Measurements from ENCODE around the gene PFKP.
"Not testable (repeated sequence)": the region's sequence is repeated elsewhere in the genome, so short reads cannot be mapped to it uniquely, and the experiment has no call there.

Gene PFKP

GRCh38 chr10:3099291-3100092, 32.1 kb downstream of the PFKP start:
- no peaks in the 10 kb centered on the region for H3K9me3 Mint-ChIP-seq
- no peaks in the 10 kb centered on the region for H3K27me3 Mint-ChIP-seq
- H3K4me1 Mint-ChIP-seq: peaks cover 21% of the 10 kb centered on the region
- peak overlapping the region; percentile 13 for H3K27ac Mint-ChIP-seq (ENCODE audit: low read depth)
- no peak for ATAC-seq (replicated peaks; ENCODE audit: extremely low read depth, poor library complexity, severe bottlenecking)
- H3K4me3 Mint-ChIP-seq: no peak overlapping the region
- peaks cover 27% of the 10 kb centered on the region for H3K36me3 Mint-ChIP-seq (ENCODE audit: insufficient read depth)
- DNase-seq (ENCODE audit: low spot score in 2 of 2): no peak

DNA sequence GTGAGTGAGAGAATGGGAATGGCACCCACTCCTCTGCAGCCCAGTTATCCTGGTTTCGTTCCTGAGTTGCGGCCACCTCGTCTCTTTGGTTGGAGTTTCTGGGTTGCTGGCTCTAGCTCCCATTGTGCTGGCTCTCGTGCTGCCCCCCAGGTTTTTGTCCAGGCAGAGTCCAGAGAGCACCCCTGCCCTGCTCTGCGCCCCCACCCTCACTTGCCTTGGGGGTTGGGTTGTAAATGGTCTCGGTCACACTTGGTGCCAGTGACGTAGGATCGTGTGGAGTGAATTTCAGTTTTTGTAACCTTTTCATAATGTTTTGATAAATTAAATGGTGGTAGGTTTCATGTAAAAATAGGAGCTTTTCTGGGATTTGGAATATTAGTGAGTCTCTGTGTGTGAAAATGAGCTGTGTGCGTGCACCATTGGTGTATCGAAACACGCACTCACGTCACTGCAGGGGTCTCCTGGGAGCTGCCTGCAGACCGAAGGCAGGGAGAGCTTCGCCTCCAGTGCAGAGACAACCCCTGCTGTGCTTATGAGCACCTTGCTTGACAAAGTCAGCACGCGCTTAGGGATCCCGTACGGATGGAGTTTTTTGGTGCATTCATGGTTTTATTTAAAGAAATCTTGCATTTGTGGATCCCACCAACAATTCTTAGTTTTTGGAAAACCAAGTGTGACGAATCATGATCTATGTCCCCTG, 32.9 kb downstream of the PFKP start:
- ATAC-seq (replicated peaks; ENCODE audit: extremely low read depth, poor library complexity, severe bottlenecking): no peak
- Mint-ChIP-seq H3K4me3 (no peak overlapping the region), H3K36me3 (ENCODE audit: insufficient read depth) (peaks cover 28% of the 10 kb centered on the region), H3K9me3 (no peaks in the 10 kb centered on the region), H3K4me1 (peaks cover 13% of the 10 kb centered on the region), H3K27me3 (no peaks in the 10 kb centered on the region), H3K27ac (ENCODE audit: low read depth) (no peak overlapping the region)
- no peak for DNase-seq (ENCODE audit: low spot score in 2 of 2)

DNA sequence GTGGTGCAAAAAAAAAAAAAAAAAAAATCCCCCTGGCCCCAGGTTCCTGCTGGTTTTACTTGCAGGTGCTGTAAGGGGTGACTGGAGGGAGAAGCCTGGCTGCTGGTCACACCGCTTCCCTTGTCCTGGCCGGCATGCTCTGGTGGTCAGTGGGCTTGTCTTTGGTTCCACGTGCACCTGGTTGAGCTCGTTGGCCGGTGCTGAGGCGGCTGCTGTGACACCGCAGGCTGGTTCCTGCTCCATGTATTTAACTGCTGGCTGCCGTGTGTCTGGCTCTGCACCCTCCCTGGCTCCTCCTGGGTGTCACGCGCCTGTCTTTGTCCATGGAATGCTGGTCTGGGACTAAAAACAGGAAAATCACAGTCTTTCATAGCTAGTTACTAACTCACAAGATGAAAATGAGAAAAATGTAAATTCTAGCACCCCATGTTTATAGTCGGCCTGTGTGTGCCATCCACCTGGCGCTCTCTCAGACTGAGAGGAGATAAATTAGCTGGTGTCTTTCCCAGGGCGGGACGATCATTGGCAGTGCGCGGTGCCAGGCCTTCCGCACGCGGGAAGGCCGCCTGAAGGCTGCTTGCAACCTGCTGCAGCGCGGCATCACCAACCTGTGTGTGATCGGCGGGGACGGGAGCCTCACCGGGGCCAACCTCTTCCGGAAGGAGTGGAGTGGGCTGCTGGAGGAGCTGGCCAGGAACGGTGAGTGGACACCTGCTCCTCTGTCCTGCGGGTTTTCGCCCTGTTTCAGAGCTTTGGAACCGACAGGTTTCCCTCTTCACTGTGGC, 33.7 kb downstream of the PFKP start:
- H3K4me1 Mint-ChIP-seq: peaks cover 6% of the 10 kb centered on the region
- DNase-seq (ENCODE audit: low spot score in 2 of 2) (no peak), ATAC-seq (replicated peaks; ENCODE audit: extremely low read depth, poor library complexity, severe bottlenecking) (no peak)
- H3K27me3 Mint-ChIP-seq: no peaks in the 10 kb centered on the region
- no peak overlapping the region for H3K4me3 Mint-ChIP-seq
- H3K36me3 Mint-ChIP-seq (ENCODE audit: insufficient read depth): peaks cover 28% of the 10 kb centered on the region
- no peaks in the 10 kb centered on the region for H3K9me3 Mint-ChIP-seq
- no peak overlapping the region for H3K27ac Mint-ChIP-seq (ENCODE audit: low read depth)

- no peak overlapping the region for H3K4me3 Mint-ChIP-seq
- H3K27me3 Mint-ChIP-seq: no peaks in the 10 kb centered on the region
- peaks cover 33% of the 10 kb centered on the region for H3K36me3 Mint-ChIP-seq (ENCODE audit: insufficient read depth)
- no peak overlapping the region for H3K27ac Mint-ChIP-seq (ENCODE audit: low read depth)
- ATAC-seq (replicated peaks; ENCODE audit: extremely low read depth, poor library complexity, severe bottlenecking) (no peak), DNase-seq (ENCODE audit: low spot score in 2 of 2) (no peak)
- no peaks in the 10 kb centered on the region for H3K9me3 Mint-ChIP-seq
- H3K4me1 Mint-ChIP-seq: no peaks in the 10 kb centered on the region
These were observed 35.5 kb downstream of the PFKP start for GRCh38 chr10:3102720-3103427.

- no peak overlapping the region for H3K4me3 Mint-ChIP-seq
- peaks cover 33% of the 10 kb centered on the region for H3K36me3 Mint-ChIP-seq (ENCODE audit: insufficient read depth)
- H3K27me3 Mint-ChIP-seq: no peaks in the 10 kb centered on the region
- H3K4me1 Mint-ChIP-seq: no peaks in the 10 kb centered on the region
- H3K9me3 Mint-ChIP-seq: no peaks in the 10 kb centered on the region
- DNase-seq (ENCODE audit: low spot score in 2 of 2): no peak
- ATAC-seq (replicated peaks; ENCODE audit: extremely low read depth, poor library complexity, severe bottlenecking): no peak
- H3K27ac Mint-ChIP-seq (ENCODE audit: low read depth): no peak overlapping the region
These were observed 36.3 kb downstream of the PFKP start for GRCh38 chr10:3103646-3104045.

DNA sequence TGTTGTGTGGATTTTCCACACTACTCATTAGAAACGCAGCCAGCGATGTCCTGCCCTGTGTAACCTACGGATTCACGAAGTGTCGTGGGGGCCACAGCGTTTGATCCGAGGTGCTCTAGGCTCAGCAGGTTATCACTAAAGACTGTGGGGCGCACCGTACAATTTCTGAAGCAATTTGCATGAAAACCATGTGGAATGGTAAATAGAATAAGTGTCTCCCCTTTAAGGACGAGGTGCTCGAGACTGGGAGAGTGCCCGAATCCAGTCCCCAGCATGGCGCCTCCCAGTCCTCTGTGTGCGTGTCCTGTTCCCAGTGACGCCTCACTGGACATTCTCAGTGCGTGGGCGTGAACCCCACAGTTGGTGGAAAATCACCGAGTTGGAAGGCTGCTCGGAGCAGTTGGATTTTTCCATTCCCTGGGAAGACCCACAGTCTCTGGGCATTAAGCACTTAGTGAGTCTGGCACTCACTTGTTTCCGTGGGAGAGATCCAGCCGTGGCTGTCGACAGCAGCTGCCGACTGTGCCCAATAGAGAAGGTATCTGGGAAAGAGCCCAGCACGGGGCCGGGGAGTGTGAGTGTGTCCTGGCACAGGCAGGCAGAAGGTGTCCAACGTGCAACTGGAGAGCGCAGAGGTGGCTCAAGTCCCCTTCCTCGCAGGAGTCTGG, 37.0 kb downstream of the PFKP start:
- H3K27me3 Mint-ChIP-seq: no peaks in the 10 kb centered on the region
- peaks cover 33% of the 10 kb centered on the region for H3K36me3 Mint-ChIP-seq (ENCODE audit: insufficient read depth)
- DNase-seq (ENCODE audit: low spot score in 2 of 2) (no peak), ATAC-seq (replicated peaks; ENCODE audit: extremely low read depth, poor library complexity, severe bottlenecking) (no peak)
- no peak overlapping the region for H3K27ac Mint-ChIP-seq (ENCODE audit: low read depth)
- no peak overlapping the region for H3K4me3 Mint-ChIP-seq
- no peaks in the 10 kb centered on the region for H3K4me1 Mint-ChIP-seq
- H3K9me3 Mint-ChIP-seq: no peaks in the 10 kb centered on the region

GRCh38 chr10:3105166-3105565, 37.8 kb downstream of the PFKP start:
- ATAC-seq (replicated peaks; ENCODE audit: extremely low read depth, poor library complexity, severe bottlenecking): no peak

DNA sequence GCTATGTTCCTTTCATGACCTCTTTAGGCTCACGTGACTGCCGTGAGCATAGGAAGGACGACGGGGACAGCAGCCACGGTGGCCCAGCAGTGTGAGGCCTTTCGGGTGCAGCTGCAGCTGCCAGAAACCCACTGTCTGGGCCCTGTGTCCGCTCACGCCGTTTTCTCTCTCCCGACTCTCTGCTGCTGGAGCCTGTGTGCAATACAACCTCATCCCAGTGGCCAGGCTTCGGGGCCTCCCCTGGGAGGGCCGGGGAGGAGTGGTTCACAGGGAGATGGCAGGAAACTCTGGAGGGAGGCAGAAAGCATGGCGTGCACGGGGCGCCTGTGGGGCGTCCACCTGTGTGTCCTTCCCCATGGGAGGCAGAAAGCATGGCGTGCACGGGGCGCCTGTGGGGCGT, 38.6 kb downstream of the PFKP start:
- Mint-ChIP-seq H3K4me1 (no peaks in the 10 kb centered on the region), H3K27me3 (no peaks in the 10 kb centered on the region), H3K4me3 (no peak overlapping the region), H3K9me3 (no peaks in the 10 kb centered on the region), H3K27ac (ENCODE audit: low read depth) (no peak overlapping the region), H3K36me3 (ENCODE audit: insufficient read depth) (peaks cover 26% of the 10 kb centered on the region)
- ATAC-seq (replicated peaks; ENCODE audit: extremely low read depth, poor library complexity, severe bottlenecking) (no peak), DNase-seq (ENCODE audit: low spot score in 2 of 2) (no peak)

More at GRCh38 chr10:3105166-3105565, 37.8 kb downstream of the PFKP start:
- H3K27ac Mint-ChIP-seq (ENCODE audit: low read depth): no peak overlapping the region
- no peak for DNase-seq (ENCODE audit: low spot score in 2 of 2)
- no peaks in the 10 kb centered on the region for H3K9me3 Mint-ChIP-seq
- H3K36me3 Mint-ChIP-seq (ENCODE audit: insufficient read depth): peaks cover 28% of the 10 kb centered on the region
- no peaks in the 10 kb centered on the region for H3K27me3 Mint-ChIP-seq
- H3K4me1 Mint-ChIP-seq: no peaks in the 10 kb centered on the region
- no peak overlapping the region for H3K4me3 Mint-ChIP-seq

- H3K36me3 Mint-ChIP-seq (ENCODE audit: insufficient read depth): peaks cover 26% of the 10 kb centered on the region
- not testable (repeated sequence) for H3K27me3 Mint-ChIP-seq; H3K4me3 Mint-ChIP-seq; H3K4me1 Mint-ChIP-seq; ATAC-seq (replicated peaks; ENCODE audit: extremely low read depth, poor library complexity, severe bottlenecking); H3K27ac Mint-ChIP-seq (ENCODE audit: low read depth); H3K9me3 Mint-ChIP-seq; DNase-seq (ENCODE audit: low spot score in 2 of 2)
These were observed 39.0 kb downstream of the PFKP start for GRCh38 chr10:3106328-3106727.

- ATAC-seq (replicated peaks; ENCODE audit: extremely low read depth, poor library complexity, severe bottlenecking) (no peak), DNase-seq (ENCODE audit: low spot score in 2 of 2) (no peak)
- no peaks in the 10 kb centered on the region for H3K9me3 Mint-ChIP-seq
- no peak overlapping the region for H3K27ac Mint-ChIP-seq (ENCODE audit: low read depth)
- H3K27me3 Mint-ChIP-seq: no peaks in the 10 kb centered on the region
- no peaks in the 10 kb centered on the region for H3K4me1 Mint-ChIP-seq
- no peak overlapping the region for H3K4me3 Mint-ChIP-seq
- peaks cover 24% of the 10 kb centered on the region for H3K36me3 Mint-ChIP-seq (ENCODE audit: insufficient read depth)
These were observed 39.6 kb downstream of the PFKP start for GRCh38 chr10:3106928-3107425.

DNA sequence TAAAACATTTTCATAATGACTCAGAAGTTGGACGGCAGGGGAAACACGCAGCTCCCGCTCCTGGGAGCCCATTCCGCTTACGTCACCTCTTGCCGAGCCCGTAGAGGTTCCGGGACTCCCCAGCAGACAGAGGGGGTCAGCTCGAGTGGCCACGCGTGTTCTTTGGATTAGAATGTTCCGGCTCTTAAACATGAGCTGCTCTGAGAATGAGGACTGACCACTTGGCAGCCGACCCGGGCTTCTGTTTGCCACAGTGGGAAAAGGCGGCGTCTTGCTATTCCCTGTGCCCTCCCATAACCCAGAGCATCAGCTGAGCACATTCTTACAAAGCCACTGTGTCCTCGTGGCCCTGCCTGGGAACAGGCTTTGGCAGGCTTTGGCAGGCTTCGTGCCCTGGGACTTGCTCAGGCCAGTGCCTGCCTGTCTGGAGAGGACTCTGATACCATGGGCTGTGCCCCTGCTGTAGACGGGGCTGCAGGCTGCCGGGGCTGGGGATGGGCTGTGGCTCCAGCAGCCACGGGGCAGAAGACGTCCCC, 40.1 kb downstream of the PFKP start:
- ATAC-seq (replicated peaks; ENCODE audit: extremely low read depth, poor library complexity, severe bottlenecking): no peak
- H3K27ac Mint-ChIP-seq (ENCODE audit: low read depth): no peak overlapping the region
- H3K9me3 Mint-ChIP-seq: no peaks in the 10 kb centered on the region
- peaks cover 26% of the 10 kb centered on the region for H3K36me3 Mint-ChIP-seq (ENCODE audit: insufficient read depth)
- DNase-seq (ENCODE audit: low spot score in 2 of 2): no peak
- no peak overlapping the region for H3K4me3 Mint-ChIP-seq
- H3K27me3 Mint-ChIP-seq: no peaks in the 10 kb centered on the region
- H3K4me1 Mint-ChIP-seq: no peaks in the 10 kb centered on the region
